H1 (cell line): ENCODE measurements around the gene VPS54. TPM values are rescaled to one million over a fixed set of nuclear protein-coding genes. Genes with fewer than 3 reads are reported as not detected.

ENCODE experiments used
- GTF2F1 ChIP-seq: IDR thresholded peaks from 2 replicates; pipeline ENCODE4 v1.6.1; 2012; ENCODE audit warnings: low read depth, low read length, improper control_type of control experiment, borderline replicate concordance
- KDM4A ChIP-seq: IDR thresholded peaks from one replicate; pipeline ENCODE4 v1.7.1; 2012; ENCODE audit warnings: low read depth, mild to moderate bottlenecking, moderate library complexity, low read length, inconsistent platforms; ENCODE audit not compliant: severe bottlenecking
- POLR2A ChIP-seq, 2 experiments: IDR thresholded peaks; 1 replicate in 1 of 2; 2 replicates in 1 of 2; pipeline ENCODE4 v1.6.1; 2011; ENCODE audit warnings: low read depth in 2 of 2, low read length in 2 of 2, mild to moderate bottlenecking in 2 of 2; ENCODE audit errors: control extremely low read depth in 1 of 2
- SP1 ChIP-seq: IDR thresholded peaks from 2 replicates; pipeline ENCODE4 v1.6.1; 2011; ENCODE audit warnings: low read depth, low read length
- polyA plus RNA-seq, 7 experiments: library from polyadenylated mRNA; depleted of rRNA in 3 of 7; stranded (reverse) in 5 of 7; unstranded in 2 of 7; fragments of >200 nt in 5 of 7; fragments of 200-250 nt in 2 of 7; gene quantifications; 1 replicate in 5 of 7; 2 replicates in 1 of 7; 4 replicates in 1 of 7; pipeline versions ENCODE4 v1.2.1 to v1.2.3, GENCODE V29; 2011 to 2013; ENCODE audit warnings: missing spikeins in 2 of 7, mixed read lengths in 2 of 7
- total RNA-seq: library from RNA; stranded (reverse); fragmentation: NEBNext Ultra II Directional; extraction: Animal tissue kit (Norgen Biotek cat#: 25700); gene quantifications from 2 replicates; pipeline ENCODE4 v1.2.1, GENCODE V29; 2021

VPS54 gene
- total and polyA plus RNA-seq, 2 of the 8 experiments (the other 6 are each of a cell fraction or from before 2014, with no cell fraction given): 3.6 to 13.2 TPM

DNA sequence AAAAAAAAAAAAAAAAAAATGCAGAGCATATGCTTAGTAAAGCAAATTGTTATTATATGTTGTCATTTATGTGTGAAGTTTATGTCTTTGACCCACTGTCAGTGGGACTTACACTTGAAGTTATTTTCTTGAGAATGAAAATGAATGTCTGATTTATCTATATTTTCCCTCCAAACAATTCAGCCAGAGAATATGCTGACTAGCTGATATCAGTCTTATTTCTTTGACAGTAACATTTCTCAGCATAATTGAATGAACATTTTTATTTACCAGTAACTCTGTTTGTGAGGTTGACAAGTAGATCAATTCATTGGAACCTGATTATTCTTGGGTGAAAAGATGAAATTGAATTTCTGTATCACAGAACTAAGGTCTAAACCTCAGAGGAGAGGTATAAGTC is 40.0 kb upstream of the VPS54 start (continued):
- TF ChIP-seq KDM4A (no peak), SP1 (no peak), POLR2A (IDR thresholded peaks at IDR 0.05; ENCODE audit: control extremely low read depth in 1 of 2, low read depth in 2 of 2, low read length in 2 of 2) (no peak), GTF2F1 (no peak)
